Measurements from ENCODE around the gene KCTD19. TPM values are rescaled to one million over a fixed set of nuclear protein-coding genes. Genes with fewer than 3 reads are reported as not detected.

KCTD19 gene
- total RNA-seq, 1 experiment from 2014 or later: not detected

DNA sequence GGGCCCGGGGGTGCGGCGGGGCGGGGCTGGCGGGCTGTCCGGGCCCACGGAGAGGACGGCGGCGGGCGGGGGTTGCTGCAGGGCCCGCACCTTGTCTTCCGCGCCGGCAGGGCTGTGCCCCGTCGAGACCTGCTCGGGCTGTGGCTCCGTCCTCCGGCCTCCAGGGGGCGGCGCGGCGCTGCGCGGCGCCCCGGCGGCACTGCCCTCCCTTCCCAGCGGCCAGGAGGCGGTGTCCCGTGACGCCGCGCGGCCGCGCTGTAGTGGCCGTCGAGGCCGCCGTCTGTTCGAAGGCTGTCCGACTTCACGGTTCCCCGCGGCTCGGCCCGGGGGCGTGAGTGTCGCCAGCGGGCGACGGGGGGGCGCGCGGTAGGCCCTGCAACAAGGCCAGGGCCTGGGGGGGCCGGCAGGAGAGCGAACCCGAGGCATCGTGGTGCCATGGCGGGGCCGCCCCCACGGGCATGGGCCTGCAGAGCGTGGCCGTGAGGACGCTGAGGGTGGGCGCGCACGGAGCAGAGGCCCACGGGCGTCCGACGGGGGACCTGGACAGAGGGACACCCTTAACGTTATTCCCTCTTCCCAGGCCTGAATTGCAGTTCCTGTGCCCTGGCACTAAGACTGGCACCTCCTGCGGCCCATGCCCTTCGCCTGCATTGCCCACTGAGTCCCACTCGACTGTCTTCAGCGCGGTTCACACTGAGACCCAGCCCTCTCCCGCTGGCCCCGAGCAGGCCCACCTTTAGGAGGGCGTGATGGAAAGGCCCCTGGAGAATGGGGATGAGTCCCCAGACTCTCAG lies 47.0 kb downstream of the KCTD19 start, which contains the start of gene PLEKHG4:
Gene PLEKHG4 (plus strand): TSS at position 237 of the 794 bp plus-strand sequence. CDS start 513 bp downstream, at position 750.
- Histone ChIP-seq H3K36me3 (ENCODE audit: control insufficient read depth, insufficient read depth, low read length) (peaks cover 3% of the 10 kb centered on the region; the same call in 1 of the 2 replicates), H3K4me3 (ENCODE audit: low read depth, low read length) (peak within 1 kb of the TSS; percentile 88), H3K27me3 (replicated peaks; ENCODE audit: control insufficient read depth, insufficient read depth, low read length) (no peaks in the 10 kb centered on the region), H3K9me3 (no peaks in the 10 kb centered on the region), H3K4me1 (peaks cover 20% of the 10 kb centered on the region)
- TF ChIP-seq, protein P1, sequence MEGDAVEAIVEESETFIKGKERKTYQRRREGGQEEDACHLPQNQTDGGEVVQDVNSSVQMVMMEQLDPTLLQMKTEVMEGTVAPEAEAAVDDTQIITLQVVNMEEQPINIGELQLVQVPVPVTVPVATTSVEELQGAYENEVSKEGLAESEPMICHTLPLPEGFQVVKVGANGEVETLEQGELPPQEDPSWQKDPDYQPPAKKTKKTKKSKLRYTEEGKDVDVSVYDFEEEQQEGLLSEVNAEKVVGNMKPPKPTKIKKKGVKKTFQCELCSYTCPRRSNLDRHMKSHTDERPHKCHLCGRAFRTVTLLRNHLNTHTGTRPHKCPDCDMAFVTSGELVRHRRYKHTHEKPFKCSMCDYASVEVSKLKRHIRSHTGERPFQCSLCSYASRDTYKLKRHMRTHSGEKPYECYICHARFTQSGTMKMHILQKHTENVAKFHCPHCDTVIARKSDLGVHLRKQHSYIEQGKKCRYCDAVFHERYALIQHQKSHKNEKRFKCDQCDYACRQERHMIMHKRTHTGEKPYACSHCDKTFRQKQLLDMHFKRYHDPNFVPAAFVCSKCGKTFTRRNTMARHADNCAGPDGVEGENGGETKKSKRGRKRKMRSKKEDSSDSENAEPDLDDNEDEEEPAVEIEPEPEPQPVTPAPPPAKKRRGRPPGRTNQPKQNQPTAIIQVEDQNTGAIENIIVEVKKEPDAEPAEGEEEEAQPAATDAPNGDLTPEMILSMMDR (IDR thresholded peaks at IDR 0.05; ENCODE audit: insufficient read depth in 1 of 2, low read depth in 1 of 2, low read length in 1 of 2, severe bottlenecking in 1 of 2, unreplicated experiment in 1 of 2): peak; percentile 63 to 94
- POLR2A ChIA-PET: interaction anchor here (0.6 to 1.6 kb wide), 2 partner anchors 19 to 33 kb away, joined by 3 to 5 read pairs; no protein-coding TSS in a partner anchor
- no peaks in the 10 kb centered on the region for H3K27me3 Mint-ChIP-seq (ENCODE audit: insufficient read depth, unreplicated experiment)
- no peaks in the 10 kb centered on the region for H3K9me3 Mint-ChIP-seq (ENCODE audit: unreplicated experiment)
- peaks cover 7% of the 10 kb centered on the region for H3K4me1 Mint-ChIP-seq (ENCODE audit: low read depth, unreplicated experiment)
- CTCF ChIA-PET: interaction anchor here (0.6 to 1.3 kb wide), 3 partner anchors 11 to 60 kb away, joined by 3 read pairs; no protein-coding TSS in a partner anchor
- peak within 1 kb of the TSS; percentile 84 for H3K4me3 Mint-ChIP-seq (ENCODE audit: unreplicated experiment)
- intact Hi-C loops (cut with micrococcal nuclease; ENCODE audit: unreplicated experiment): loop anchor here (2.0 to 5.0 kb wide), 3 partner anchors 19 to 168 kb away; no protein-coding TSS in a partner anchor
- peak within 1 kb of the TSS; percentile 66 for H3K27ac Mint-ChIP-seq (ENCODE audit: unreplicated experiment)
- TSS peak; percentile 55 for BruUV-seq (replicated peaks)
- DNase-seq: peak; percentile 85 to 93
- peaks cover 12% of the 10 kb centered on the region for H3K36me3 Mint-ChIP-seq (ENCODE audit: insufficient read depth, unreplicated experiment)

DNA sequence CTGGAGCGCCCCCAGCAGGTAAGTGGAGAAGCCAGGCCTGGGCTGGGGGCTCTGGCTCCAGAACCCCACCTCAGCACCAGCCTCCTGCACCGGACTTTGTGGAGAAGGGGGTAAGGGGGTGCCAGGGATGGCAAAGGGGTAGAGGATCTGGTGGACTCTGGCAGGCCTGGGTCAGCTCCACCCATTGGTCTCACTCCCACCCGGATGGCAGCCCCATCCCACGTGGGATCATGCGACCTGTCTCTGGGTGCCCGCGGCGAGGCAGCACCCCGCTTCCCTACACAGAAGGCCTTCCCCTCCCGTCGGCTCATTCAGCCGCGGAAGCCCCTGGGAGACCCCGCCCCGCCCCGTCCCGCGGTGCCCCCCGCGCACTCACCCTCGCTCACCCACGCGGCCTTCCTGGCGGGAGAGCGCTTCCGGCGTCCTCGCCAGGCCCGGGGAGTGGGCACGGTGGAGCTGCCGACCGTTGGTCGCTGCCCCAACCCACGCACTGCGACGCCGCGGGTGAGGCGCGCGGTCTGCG lies 47.7 kb downstream of the KCTD19 start:
- TF ChIP-seq, protein P1 (IDR thresholded peaks at IDR 0.05; ENCODE audit: insufficient read depth in 1 of 2, low read depth in 1 of 2, low read length in 1 of 2, severe bottlenecking in 1 of 2, unreplicated experiment in 1 of 2): peak; percentile 33 to 75
- DNase-seq: peak; percentile 63 to 64
- Histone ChIP-seq H3K36me3 (ENCODE audit: control insufficient read depth, insufficient read depth, low read length) (peaks cover 2% of the 10 kb centered on the region; the same call in 1 of the 2 replicates), H3K9me3 (no peaks in the 10 kb centered on the region), H3K4me1 (peaks cover 20% of the 10 kb centered on the region), H3K27me3 (replicated peaks; ENCODE audit: control insufficient read depth, insufficient read depth, low read length) (no peaks in the 10 kb centered on the region), H3K4me3 (ENCODE audit: low read depth, low read length) (peak overlapping the region; percentile 88)
- peaks cover 10% of the 10 kb centered on the region for H3K36me3 Mint-ChIP-seq (ENCODE audit: insufficient read depth, unreplicated experiment)
- no peaks in the 10 kb centered on the region for H3K9me3 Mint-ChIP-seq (ENCODE audit: unreplicated experiment)
- peak overlapping the region; percentile 66 for H3K27ac Mint-ChIP-seq (ENCODE audit: unreplicated experiment)
- intact Hi-C loops (cut with micrococcal nuclease; ENCODE audit: unreplicated experiment): loop anchor here (2.0 to 5.0 kb wide), 3 partner anchors 18 to 168 kb away; no protein-coding TSS in a partner anchor
- POLR2A ChIA-PET: interaction anchor here (0.6 to 1.6 kb wide), 3 partner anchors 11 to 32 kb away, joined by 3 to 5 read pairs (median 3); no protein-coding TSS in a partner anchor
- peak overlapping the region; percentile 84 for H3K4me3 Mint-ChIP-seq (ENCODE audit: unreplicated experiment)
- H3K27me3 Mint-ChIP-seq (ENCODE audit: insufficient read depth, unreplicated experiment): no peaks in the 10 kb centered on the region
- BruUV-seq (replicated peaks): no TSS peak
- CTCF ChIA-PET: interaction anchor here (0.6 to 1.3 kb wide), 4 partner anchors 19 to 60 kb away, joined by 3 to 11 read pairs (median 4); no protein-coding TSS in a partner anchor
- peaks cover 7% of the 10 kb centered on the region for H3K4me1 Mint-ChIP-seq (ENCODE audit: low read depth, unreplicated experiment)
